GM21723 (cell line): ENCODE results near the gene MEIS2.

Source experiments
- ATAC-seq: cut with Tn5 transposase; IDR thresholded peaks from one replicate; pipeline ENCODE4 v1.9.1; 2021; ENCODE audit warnings: mild to moderate bottlenecking, moderate library complexity; ENCODE audit not compliant: unreplicated experiment

The MEIS2 gene

GRCh38 chr15:37112971-37113670, 12.8 kb upstream of the MEIS2 start:
- ATAC-seq: no peak

- ATAC-seq: no peak
Observed at GRCh38 chr15:37112171-37112570, 11.8 kb upstream of the MEIS2 start.

GRCh38 chr15:37111427-37111717, 11.0 kb upstream of the MEIS2 start:
- ATAC-seq: no peak

- ATAC-seq: no peak
Observed at GRCh38 chr15:37109872-37110572, 9.7 kb upstream of the MEIS2 start.

- ATAC-seq: no peak
Observed at GRCh38 chr15:37109168-37109871, 9.0 kb upstream of the MEIS2 start.

GRCh38 chr15:37108381-37109167, 8.2 kb upstream of the MEIS2 start:
- no peak for ATAC-seq

GRCh38 chr15:37107744-37108380, 7.5 kb upstream of the MEIS2 start:
- no peak for ATAC-seq

- no peak for ATAC-seq
Observed at GRCh38 chr15:37107071-37107743, 6.9 kb upstream of the MEIS2 start.

GRCh38 chr15:37106490-37107001, 6.2 kb upstream of the MEIS2 start:
- ATAC-seq: no peak

- no peak for ATAC-seq
Observed at GRCh38 chr15:37105889-37106288, 5.5 kb upstream of the MEIS2 start.

- no peak for ATAC-seq
Observed at GRCh38 chr15:37105029-37105428, 4.7 kb upstream of the MEIS2 start.

GRCh38 chr15:37104424-37104981, 4.2 kb upstream of the MEIS2 start:
- no peak for ATAC-seq

GRCh38 chr15:37103475-37104423, 3.4 kb upstream of the MEIS2 start:
- no peak for ATAC-seq

- no peak for ATAC-seq
Observed at GRCh38 chr15:37103163-37103435, 2.8 kb upstream of the MEIS2 start.

- ATAC-seq: no peak
Observed at GRCh38 chr15:37102305-37103162, 2.2 kb upstream of the MEIS2 start.

GRCh38 chr15:37101980-37102304, 1.6 kb upstream of the MEIS2 start:
- ATAC-seq: no peak

GRCh38 chr15:37100966-37101215, 542 bp upstream of the MEIS2 start:
- no peak for ATAC-seq

GRCh38 chr15:37099319-37100108, 835 bp downstream of the MEIS2 start:
- ATAC-seq: peak; percentile 9
